Fibroblast of skin of scalp (primary cell): ENCODE results near the gene RGSL1.
A peak's percentile ranks its signal among the peaks of the same experiment; 100 is the strongest.
"Not testable (repeated sequence)": the region's sequence is repeated elsewhere in the genome, so short reads cannot be mapped to it uniquely, and the experiment has no call there.

Experiments used
- DNase-seq: peaks from one replicate; pipeline ENCODE4 v3.0.0-alpha.2; 2013

RGSL1 gene

DNA sequence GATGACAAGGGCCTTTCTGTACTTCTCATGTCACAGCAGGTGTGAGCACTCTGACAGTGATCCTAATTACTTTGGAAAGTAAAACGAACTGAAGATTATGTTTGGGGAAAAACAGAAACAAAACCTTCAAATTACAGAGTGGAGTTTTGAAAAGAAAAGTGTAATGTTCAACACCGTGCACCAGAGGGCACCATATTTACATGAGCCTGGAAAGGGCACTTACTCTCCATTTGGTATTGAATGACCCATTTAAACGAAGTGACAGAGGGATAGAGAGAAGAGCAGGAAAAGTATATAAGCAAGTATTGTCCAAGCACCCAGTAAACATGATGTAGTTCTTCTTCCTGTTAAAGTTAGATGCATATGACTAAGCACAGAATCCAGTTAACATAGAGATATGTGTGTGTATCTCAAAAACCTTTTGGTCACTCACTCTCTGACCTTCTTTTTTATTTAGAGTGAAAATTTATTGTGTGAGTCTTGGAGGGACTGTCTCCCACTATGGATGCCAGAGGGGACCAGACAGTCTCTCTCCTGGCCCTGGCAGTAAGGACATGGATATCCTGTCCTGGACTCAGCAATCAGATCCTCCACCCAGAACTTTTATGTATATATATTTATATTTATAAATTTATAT lies 3.8 kb upstream of the RGSL1 start:
- DNase-seq: peak; percentile 41

GRCh38 chr1:182447124-182447523 lies 2.8 kb upstream of the RGSL1 start:
- not testable (repeated sequence) for DNase-seq

- no peak for DNase-seq
Observed at GRCh38 chr1:182447660-182448059, 2.3 kb upstream of the RGSL1 start.

DNA sequence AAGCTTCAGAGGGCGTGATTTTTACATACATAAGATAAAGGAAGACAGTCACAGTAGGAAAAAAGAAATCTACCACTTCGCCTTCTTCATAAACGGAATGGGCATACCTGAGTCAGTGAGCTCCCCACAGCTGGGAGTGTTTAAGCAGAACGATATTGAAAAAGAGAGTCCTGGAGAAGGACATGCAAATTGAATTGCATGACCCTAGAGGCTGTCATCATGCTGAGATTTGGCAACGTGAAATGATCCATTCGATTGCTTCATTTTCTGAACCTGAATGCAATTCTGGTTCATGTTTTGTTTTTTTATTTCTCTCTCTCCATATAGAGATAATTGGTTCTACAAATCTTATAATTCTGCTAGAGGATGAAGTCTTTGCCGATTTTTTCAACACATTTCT lies 3.7 kb downstream of the RGSL1 start:
- DNase-seq: no peak

- DNase-seq: no peak
Observed at GRCh38 chr1:182457844-182458243, 7.9 kb downstream of the RGSL1 start.

DNA sequence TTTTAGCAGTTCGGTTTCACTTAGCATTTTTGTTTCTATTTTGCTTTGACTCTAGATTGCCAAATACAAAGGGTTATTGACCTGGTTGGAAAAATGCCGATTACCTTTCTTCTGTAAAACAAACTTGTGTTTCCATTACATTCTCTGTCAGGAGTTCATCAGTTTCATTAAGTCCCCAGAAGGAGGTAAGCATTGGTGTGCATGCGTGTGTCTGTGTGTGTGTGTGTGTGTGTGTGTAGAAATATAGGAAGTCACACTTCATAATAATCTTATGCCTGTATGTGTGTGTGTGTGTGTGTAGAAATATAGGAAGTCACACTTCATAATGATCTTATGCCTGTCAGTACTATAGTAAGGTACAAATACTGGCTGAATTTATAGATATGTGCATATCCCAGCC lies 10.0 kb downstream of the RGSL1 start:
- no peak for DNase-seq

DNA sequence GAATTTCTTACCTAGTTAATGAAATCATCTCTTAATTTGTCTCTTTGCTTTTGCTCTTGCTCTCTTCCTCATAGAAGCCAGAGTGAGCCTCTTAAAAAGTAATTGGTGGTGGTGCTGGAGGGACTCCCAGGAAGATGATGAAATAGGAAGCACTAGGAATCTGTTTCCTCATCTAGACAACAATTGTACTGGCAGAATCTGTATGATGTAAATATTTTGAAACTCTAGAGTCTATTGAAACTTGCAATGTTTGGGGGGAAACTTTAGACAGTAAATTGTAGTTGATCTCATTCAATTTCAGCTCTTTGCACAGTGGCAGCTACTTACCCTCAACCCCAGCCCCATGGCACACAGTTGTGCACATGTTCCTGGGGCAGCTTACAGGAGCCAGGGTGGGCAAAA lies 10.6 kb downstream of the RGSL1 start:
- peak; percentile 5 for DNase-seq

GRCh38 chr1:182473556-182473955 lies 23.6 kb downstream of the RGSL1 start:
- DNase-seq: no peak

GRCh38 chr1:182476625-182477024 lies 26.7 kb downstream of the RGSL1 start:
- DNase-seq: no peak

DNA sequence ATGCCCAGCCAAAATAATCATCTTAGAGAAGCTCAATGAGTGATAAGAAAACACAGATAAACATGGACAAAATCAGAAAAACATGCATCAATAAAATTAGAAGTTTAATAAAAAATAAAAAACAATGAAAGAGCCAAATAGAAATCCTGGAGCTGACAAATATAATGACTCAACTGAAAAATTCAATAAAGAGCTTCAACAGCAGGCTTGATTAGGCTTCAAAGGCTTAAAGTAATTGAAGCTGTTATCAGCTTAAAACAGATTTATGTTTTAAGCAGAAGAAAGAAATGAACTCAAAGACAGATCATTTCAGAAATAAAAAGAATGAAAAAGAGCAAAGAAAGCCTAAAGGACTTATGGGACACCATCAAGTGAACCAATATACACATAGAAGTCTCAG lies 28.3 kb downstream of the RGSL1 start:
- no peak for DNase-seq

- no peak for DNase-seq
Observed at GRCh38 chr1:182484067-182484466, 34.1 kb downstream of the RGSL1 start.

GRCh38 chr1:182484531-182485257 lies 34.7 kb downstream of the RGSL1 start:
- DNase-seq: no peak

- DNase-seq: no peak
Observed at GRCh38 chr1:182485861-182486260, 35.9 kb downstream of the RGSL1 start.

DNA sequence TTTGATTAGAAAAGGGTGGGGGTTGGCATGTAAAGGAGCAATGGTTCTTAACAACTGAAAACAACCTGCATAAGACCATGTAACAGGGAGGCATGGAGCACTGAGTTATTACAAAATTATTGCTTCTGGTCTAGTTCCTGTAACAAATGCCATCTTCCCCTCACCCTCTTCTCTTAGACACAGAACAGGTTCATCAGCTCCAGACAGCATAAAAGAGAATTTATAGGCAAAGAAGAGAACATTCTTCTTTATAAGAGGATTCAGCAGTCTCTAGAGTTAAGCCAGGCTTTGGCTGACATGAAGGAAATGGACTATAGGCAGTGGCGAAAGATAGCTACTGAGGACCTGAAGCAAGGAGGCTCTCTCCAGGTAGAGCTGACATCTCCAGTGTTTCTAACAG lies 38.9 kb downstream of the RGSL1 start:
- DNase-seq: no peak

DNA sequence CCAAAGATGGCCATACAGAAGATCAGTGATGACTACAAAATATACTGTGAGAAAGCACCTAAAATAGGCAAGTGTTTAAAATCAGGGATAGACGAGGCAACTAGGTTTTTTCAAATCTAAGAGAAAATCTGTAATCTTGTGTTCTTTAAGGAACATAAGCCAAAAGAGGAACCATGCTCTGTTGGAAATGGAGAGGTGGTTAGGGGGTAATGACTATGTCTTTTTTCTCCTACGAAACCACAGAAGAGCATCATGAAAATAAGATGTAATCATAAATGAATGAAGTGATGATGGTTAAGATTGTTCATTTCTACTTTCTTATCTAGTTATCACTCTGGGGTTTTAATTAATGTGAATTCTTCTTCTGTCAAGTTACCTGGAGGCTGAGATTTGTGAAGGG lies 43.1 kb downstream of the RGSL1 start:
- DNase-seq: no peak

GRCh38 chr1:182495002-182495401 lies 45.1 kb downstream of the RGSL1 start:
- DNase-seq: no peak

DNA sequence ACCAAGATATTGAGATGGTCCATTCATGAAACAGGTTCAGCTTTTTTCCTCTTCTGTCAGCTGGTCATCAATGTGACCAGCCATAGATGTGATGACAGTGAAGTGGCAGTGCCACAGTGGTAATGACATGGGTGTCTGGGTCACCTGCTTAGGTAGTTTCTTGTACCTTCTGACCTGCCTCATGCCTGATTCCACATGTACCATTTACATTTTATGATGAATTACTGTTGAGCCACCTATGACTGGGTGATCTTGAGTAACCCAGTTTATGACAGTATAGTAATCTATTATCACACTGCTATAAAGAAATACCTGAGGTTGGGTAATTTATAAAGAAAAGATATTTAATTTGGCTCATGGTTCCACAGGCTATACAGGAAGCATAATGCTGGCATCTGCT lies 45.7 kb downstream of the RGSL1 start:
- DNase-seq: no peak

- DNase-seq: no peak
Observed at GRCh38 chr1:182507685-182508084, 57.7 kb downstream of the RGSL1 start.

- DNase-seq: no peak
Observed at GRCh38 chr1:182515556-182515955, 65.6 kb downstream of the RGSL1 start.

GRCh38 chr1:182520736-182521135 lies 70.8 kb downstream of the RGSL1 start:
- no peak for DNase-seq

- no peak for DNase-seq
Observed at GRCh38 chr1:182525342-182525741, 75.4 kb downstream of the RGSL1 start.

GRCh38 chr1:182527680-182528079 lies 77.7 kb downstream of the RGSL1 start:
- no peak for DNase-seq

DNA sequence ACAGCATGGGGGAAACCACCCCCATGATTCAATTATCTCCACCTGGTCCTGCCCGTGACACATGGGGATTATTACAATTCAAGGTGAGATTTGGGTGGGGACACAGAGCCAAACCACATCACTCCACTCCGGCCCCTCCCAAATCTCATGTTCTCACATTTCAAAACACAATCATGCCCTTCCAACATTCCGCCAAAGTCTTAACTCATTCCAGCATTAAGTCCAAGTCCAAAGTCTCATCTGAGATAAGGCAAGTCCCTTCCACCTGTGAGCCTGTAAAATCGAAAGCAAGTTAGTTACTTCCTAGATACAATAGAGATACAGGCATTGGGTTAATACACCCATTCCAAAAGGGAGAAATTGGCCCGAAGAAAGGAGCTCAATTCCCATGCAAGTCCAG lies 78.3 kb downstream of the RGSL1 start:
- not testable (repeated sequence) for DNase-seq

- no peak for DNase-seq
Observed at GRCh38 chr1:182533896-182534295, 84.0 kb downstream of the RGSL1 start.

- no peak for DNase-seq
Observed at GRCh38 chr1:182549346-182549745, 99.4 kb downstream of the RGSL1 start.
